Heart right ventricle (tissue), 16 donors: ENCODE results near the gene ZNF317. TPM values are rescaled to one million over a fixed set of nuclear protein-coding genes. Genes with fewer than 3 reads are reported as not detected.
A peak's percentile ranks its signal among the peaks of the same experiment; 100 is the strongest.

ENCODE experiments used
- ATAC-seq, 8 donors: fragments of 200-7000 bp; cut with Tn5 transposase; one replicate each; pipeline ENCODE4 v1.9.1; 2020; ENCODE audit warnings: mild to moderate bottlenecking in 8 of 8, moderate library complexity in 8 of 8, moderate number of reproducible peaks in 1 of 8
- DNase-seq, 2 donors: peaks; one replicate each; pipeline ENCODE4 v3.0.0-alpha.2; 2020
- H3K27ac ChIP-seq, 10 donors: fragments of 200-600 bp; sonication (generic) in 2 of 10; one replicate each; pipeline versions ENCODE4 v1.5.0 to v1.8.0; 2020 to 2022; ENCODE audit warnings: mild to moderate bottlenecking in 3 of 10
- H3K27me3 ChIP-seq, 7 donors: fragments of 200-600 bp; one replicate each; pipeline ENCODE4 v1.8.0; 2021 to 2022; ENCODE audit warnings: mild to moderate bottlenecking in 2 of 7
- H3K36me3 ChIP-seq, 9 donors: fragments of 200-600 bp; sonication (generic) in 1 of 9; one replicate each; pipeline versions ENCODE4 v1.5.0 to v1.8.0; 2020 to 2022; ENCODE audit warnings: mild to moderate bottlenecking in 2 of 9
- H3K4me1 ChIP-seq, 9 donors: fragments of 200-600 bp; sonication (generic) in 1 of 9; one replicate each; pipeline versions ENCODE4 v1.5.0 to v1.8.0; 2020 to 2022; ENCODE audit warnings: mild to moderate bottlenecking in 4 of 9
- H3K4me3 ChIP-seq, 10 donors: fragments of 200-600 bp; sonication (generic) in 2 of 10; one replicate each; pipeline versions ENCODE4 v1.5.0 to v1.8.0; 2020 to 2022; ENCODE audit warnings: mild to moderate bottlenecking in 7 of 10, moderate library complexity in 2 of 10
- H3K9me3 ChIP-seq, 11 donors: fragments of 200-600 bp in 10 of 11; sonication (generic) in 2 of 11; one replicate each; pipeline versions ENCODE4 v1.5.0 to v1.8.0; 2013 to 2022; ENCODE audit warnings: mild to moderate bottlenecking in 2 of 11, control low read depth in 1 of 11, moderate library complexity in 1 of 11
- CTCF ChIP-seq, 9 donors: fragments of 200-600 bp; sonication (generic) in 2 of 9; IDR thresholded peaks; one replicate each; pipeline versions ENCODE4 v1.5.0 to v1.8.0; 2021 to 2022; ENCODE audit warnings: antibody characterized with exemption in 9 of 9, mild to moderate bottlenecking in 5 of 9, moderate library complexity in 1 of 9
- WGBS, 2 donors: extraction: QIAGEN DNeasy Blood & Tissue Kit; methylation state at CpG; one replicate each; pipeline ENCODE4 v1.1.7; 2013; ENCODE audit warnings: inconsistent platforms in 1 of 2; 5-methylcytosine and 5-hydroxymethylcytosine counted together
- intact Hi-C, 10 donors: fragments of 100-400 bp; cut with DNase I; formaldehyde crosslinking; loops; one replicate each; pipeline versions ENCODE4 v1.11.1 to v1.14.2; 2022
- long read RNA-seq, 3 donors: library from polyadenylated mRNA; unstranded; transcript quantifications; one replicate each; pipeline ENCODE4 v2.0.0, GENCODE V29; 2020 to 2021
- polyA plus RNA-seq, 2 donors: library from polyadenylated mRNA; stranded (reverse); fragments of 200-250 nt; gene quantifications; one replicate each; pipeline ENCODE4 v1.2.3, GENCODE V29; 2013
- total RNA-seq, 10 donors: library from RNA; stranded (reverse); fragmentation: NEBNext Ultra II Directional in 3 of 10; extraction: Animal tissue kit (Norgen Biotek cat#: 25700) in 3 of 10; gene quantifications; one replicate each; pipeline versions ENCODE4 v1.2.1 to v1.2.4, GENCODE V29; 2021 to 2023
- donor health status: Arrhythmogenic right ventricular cardiomyopathy.
- donor health status: ischemic (EF 13 %, LVEDD 7.1; RV severe dilation, severe dysfunction).
- donor health status: healthy with polysubstance abuse.
- donor health status: DM: no; HTN: yes; CAD: no.
- donor health status: DM: no; HTN: no; CAD: no.
- donor health status: ischemic (EF 25% LVEDD 6.9; RV normal size, moderate dysfunction).
- donor health status: ischemic (EF 25% LVEDD 5.7; RV mildly dilated, moderate dysfunction).
- donor health status: healthy.
- donor health status: DM: yes; HTN: yes; CAD: no.
- donor health status: Ischemic cardiomyopathy.
- donor health status: ischemic (EF 35%, LVEDD 5.7; RV mildly dilated, moderate dysfunction).
- donor health status: nonischemic (EF 11% LVEDD 7.7; RV severe dilation, severe dysfunction).
- donor health status: DM: yes; HTN: yes; CAD: no.
- donor health status: PGD.
- donor health status: ischemic (EF 29% LVEDD 5.4; RV normal size, mild dysfunction).
- donor health status: nonischemic (EF 23%, LVEDD 6.1; RV moderate dilation, normal function).

The ZNF317 gene
- total RNA-seq (10 to 100 TPM; 13.4 to 17.8 (median 15.7) TPM), polyA plus RNA-seq (10 to 100 TPM; 10.5 to 28.7 TPM)
- long read RNA-seq, donor 1, full-length matches to known transcripts = 10 of 12 reads
- long read RNA-seq, donor 1, partial matches to known transcripts = 0 of 12 reads
- long read RNA-seq, donor 1, other reads (novel, unspliced or antisense) = 2 of 12 reads
- long read RNA-seq, donor 2, full-length matches to known transcripts = 9 of 13 reads
- long read RNA-seq, donor 2, partial matches to known transcripts = 4 of 13 reads
- long read RNA-seq, donor 2, other reads (novel, unspliced or antisense) = 0 of 13 reads
- long read RNA-seq, donor 3, full-length matches to known transcripts = 9 of 15 reads
- long read RNA-seq, donor 3, partial matches to known transcripts = 5 of 15 reads
- long read RNA-seq, donor 3, other reads (novel, unspliced or antisense) = 1 of 15 reads

GRCh38 chr19:9140159-9140874 lies at the start of gene ZNF317:
Gene ZNF317, plus strand, starts transcription at chr19:9140397. Its CDS starts 15,620 bp downstream, at chr19:9156017.
- peak; percentile 97 to 99 (median 98) for ATAC-seq
- 0 to 1% methylated on average over 43 of the region's 43 CpGs for WGBS, 2 donors

GRCh38 chr19:9107375-9107774 lies 32.8 kb upstream of the ZNF317 start, which contains the start of gene OR7G2:
Gene OR7G2, minus strand, starts transcription at chr19:9107475. Its CDS starts 4,232 bp downstream, at chr19:9103243.
- Histone ChIP-seq H3K27me3 (peaks cover 0 to 51% (median 20%) of the 10 kb centered on the region in 7 donors), H3K27ac (no peak within 1 kb of the TSS), H3K4me3 (no peak within 1 kb of the TSS), H3K4me1 (no peaks in the 10 kb centered on the region), H3K9me3 (no peaks in the 10 kb centered on the region), H3K36me3 (no peaks in the 10 kb centered on the region)
- intact Hi-C loops = no loop called here
- 65 to 69% methylated on average over 8 of the region's 8 CpGs for WGBS, 2 donors
- DNase-seq (no peak), ATAC-seq (no peak)
- TF ChIP-seq CTCF (IDR thresholded peaks at IDR 0.05) = no peak

More at GRCh38 chr19:9140159-9140874, at the start of gene ZNF317:
- intact Hi-C loops = loop anchor here in 5 of 10 donors (2.0 to 10.0 kb wide), 5 partner anchors 164 to 654 kb away; partner anchors contain the start of genes ZNF699 (in 2 of the 5) and ZNF266 (in 1 of the 5)
- peaks cover 0 to 30% (median 21%) of the 10 kb centered on the region in 9 donors for H3K4me1 ChIP-seq
- H3K27me3 ChIP-seq = no peaks in the 10 kb centered on the region
- no peak for TF ChIP-seq CTCF (IDR thresholded peaks at IDR 0.05)
- H3K4me3 ChIP-seq = peak within 1 kb of the TSS; percentile 64 to 95 (median 84)
- peak; percentile 88 to 95 for DNase-seq
- peaks cover 0 to 11% (median 0%) of the 10 kb centered on the region in 9 donors for H3K36me3 ChIP-seq
- peak within 1 kb of the TSS; percentile 59 to 94 (median 90) for H3K27ac ChIP-seq
- peaks cover 0 to 19% (median 11%) of the 10 kb centered on the region in 11 donors for H3K9me3 ChIP-seq

DNA sequence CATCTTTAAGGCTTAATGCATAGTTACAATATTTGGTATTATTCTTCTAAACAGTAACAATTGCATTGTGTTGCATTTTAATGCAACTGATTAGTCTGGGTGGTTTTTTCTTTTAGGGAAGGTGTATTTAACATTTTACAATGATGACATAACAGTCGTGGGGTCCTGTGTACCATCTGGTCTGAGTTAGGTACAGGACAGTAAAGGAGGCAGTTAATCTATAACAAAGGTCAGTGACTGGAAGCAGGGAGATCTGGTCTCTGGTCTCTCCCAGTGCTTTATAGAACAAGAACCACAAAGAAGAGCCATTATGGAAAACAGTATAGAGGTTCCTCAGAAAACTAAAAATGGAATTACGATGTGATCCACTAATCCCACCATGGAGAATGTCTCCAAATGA lies 30.2 kb upstream of the ZNF317 start:
- ATAC-seq (no peak), DNase-seq (no peak)
- Histone ChIP-seq H3K27ac (no peak overlapping the region), H3K4me1 (no peaks in the 10 kb centered on the region), H3K4me3 (no peak overlapping the region), H3K27me3 (peaks cover 0 to 45% (median 21%) of the 10 kb centered on the region in 7 donors), H3K9me3 (no peaks in the 10 kb centered on the region), H3K36me3 (no peaks in the 10 kb centered on the region)
- intact Hi-C loops = no loop called here
- TF ChIP-seq CTCF (IDR thresholded peaks at IDR 0.05) = no peak
- 63 to 72% methylated on average over 2 of the region's 2 CpGs for WGBS, 2 donors

DNA sequence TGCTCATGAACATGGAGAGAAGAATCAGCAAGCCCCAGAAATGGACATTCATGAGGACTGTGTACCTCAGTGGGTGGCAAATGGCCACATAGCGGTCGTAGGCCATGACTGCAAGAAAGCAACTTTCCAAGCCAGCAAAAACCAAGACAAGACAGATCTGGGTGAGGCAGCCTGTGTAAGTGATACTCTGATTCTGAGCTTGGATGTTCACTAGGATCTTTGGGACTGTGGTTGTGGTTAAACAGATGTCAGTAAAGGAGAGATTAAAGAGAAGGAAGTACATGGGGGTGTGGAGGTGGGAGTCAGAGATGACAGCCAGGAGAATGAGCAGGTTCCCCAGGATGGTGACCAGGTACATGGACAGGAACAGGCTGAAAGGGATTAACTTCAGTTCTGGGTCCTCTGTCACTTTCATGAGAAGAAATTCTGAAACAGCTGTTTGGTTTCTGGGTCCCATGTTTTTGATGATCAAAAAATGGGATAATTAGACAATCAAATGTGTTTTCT lies 24.8 kb upstream of the ZNF317 start, which contains the start of gene OR7G1:
Gene OR7G1, minus strand, starts transcription at position 457 of the 507 bp plus-strand sequence. Its CDS starts 0 bp downstream, at position 457.
- no peak for DNase-seq
- no peak for ATAC-seq
- no peaks in the 10 kb centered on the region for H3K36me3 ChIP-seq
- 77 to 80% methylated on average over 2 of the region's 2 CpGs for WGBS, 2 donors
- intact Hi-C loops = no loop called here
- no peaks in the 10 kb centered on the region for H3K4me1 ChIP-seq
- TF ChIP-seq CTCF (IDR thresholded peaks at IDR 0.05) = no peak
- peaks cover 0 to 35% (median 10%) of the 10 kb centered on the region in 7 donors for H3K27me3 ChIP-seq
- peaks cover 0 to 2% (median 0%) of the 10 kb centered on the region in 11 donors for H3K9me3 ChIP-seq
- no peak within 1 kb of the TSS for H3K4me3 ChIP-seq
- H3K27ac ChIP-seq = no peak within 1 kb of the TSS
